ENCODE data around the gene MBOAT2.

The MBOAT2 gene

DNA sequence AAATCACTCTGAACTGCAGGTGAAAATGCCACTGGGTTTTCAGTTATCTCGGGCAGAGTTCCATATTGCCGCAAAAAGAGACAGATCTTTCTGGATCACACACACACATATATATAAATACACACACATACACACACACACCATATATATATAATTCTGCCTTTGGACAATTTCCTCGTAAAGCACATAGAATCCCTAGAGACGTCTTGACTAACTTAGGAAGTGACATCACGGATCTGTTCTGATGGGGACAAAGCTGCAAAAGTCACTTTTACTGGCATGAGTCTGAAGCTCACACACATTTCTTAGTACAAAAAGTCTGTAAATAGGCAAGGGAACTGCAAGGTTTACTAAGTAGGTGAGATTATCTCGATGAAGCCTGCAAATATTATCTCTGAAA, 28.6 kb upstream of the MBOAT2 start:
- no peak overlapping the region for H3K9ac ChIP-seq (ENCODE audit: low read depth, low read length)
- no peaks in the 10 kb centered on the region for H3K27me3 ChIP-seq (ENCODE audit: insufficient read depth, low read length)
- no peak overlapping the region for H3K27ac ChIP-seq (ENCODE audit: low read depth, low read length)
- no peak overlapping the region for H3K4me3 ChIP-seq (ENCODE audit: low read length)
- peaks cover 11% of the 10 kb centered on the region for H3K4me1 ChIP-seq (ENCODE audit: insufficient read depth, low read length)
- H3K36me3 ChIP-seq (ENCODE audit: insufficient read depth, low read length): no peaks in the 10 kb centered on the region
- WGBS: 96% methylated on average over 5 of the region's 6 CpGs
- peaks cover 5% of the 10 kb centered on the region; the same call in 1 of the 2 replicates for H3K9me3 ChIP-seq (ENCODE audit: insufficient read depth, low read depth, low read length)

DNA sequence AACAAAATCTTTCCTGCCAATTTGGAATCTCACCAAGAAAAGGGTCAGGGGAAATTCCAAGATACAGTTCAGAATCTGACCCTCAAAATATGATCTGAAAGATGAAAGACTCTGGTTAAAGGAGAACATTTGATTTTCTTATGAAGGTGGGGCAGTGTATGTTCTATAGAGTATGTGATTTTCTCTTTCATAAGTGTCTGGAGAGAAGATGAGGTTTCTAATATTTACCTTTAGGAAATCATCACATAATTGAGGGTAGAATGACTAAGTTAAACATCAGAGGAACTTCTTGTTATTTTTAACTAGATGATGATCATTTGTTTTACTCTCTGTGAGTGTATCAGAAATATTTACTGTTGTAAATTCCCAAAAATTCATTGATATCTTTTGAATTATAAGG, 27.8 kb upstream of the MBOAT2 start:
- H3K9ac ChIP-seq (ENCODE audit: low read depth, low read length): no peak overlapping the region
- peaks cover 11% of the 10 kb centered on the region for H3K4me1 ChIP-seq (ENCODE audit: insufficient read depth, low read length)
- H3K27ac ChIP-seq (ENCODE audit: low read depth, low read length): no peak overlapping the region
- no peaks in the 10 kb centered on the region for H3K27me3 ChIP-seq (ENCODE audit: insufficient read depth, low read length)
- H3K4me3 ChIP-seq (ENCODE audit: low read length): no peak overlapping the region
- H3K36me3 ChIP-seq (ENCODE audit: insufficient read depth, low read length): no peaks in the 10 kb centered on the region
- no peaks in the 10 kb centered on the region for H3K9me3 ChIP-seq (ENCODE audit: insufficient read depth, low read depth, low read length)

GRCh38 chr2:9030841-9031240, 27.4 kb upstream of the MBOAT2 start:
- no peak overlapping the region for H3K9ac ChIP-seq (ENCODE audit: low read depth, low read length)
- peaks cover 11% of the 10 kb centered on the region for H3K4me1 ChIP-seq (ENCODE audit: insufficient read depth, low read length)
- H3K27ac ChIP-seq (ENCODE audit: low read depth, low read length): no peak overlapping the region
- WGBS: 80% methylated on average over 4 of the region's 4 CpGs
- no peak overlapping the region for H3K4me3 ChIP-seq (ENCODE audit: low read length)
- no peaks in the 10 kb centered on the region for H3K36me3 ChIP-seq (ENCODE audit: insufficient read depth, low read length)
- no peaks in the 10 kb centered on the region for H3K27me3 ChIP-seq (ENCODE audit: insufficient read depth, low read length)
- no peaks in the 10 kb centered on the region for H3K9me3 ChIP-seq (ENCODE audit: insufficient read depth, low read depth, low read length)

GRCh38 chr2:9030190-9030589, 26.7 kb upstream of the MBOAT2 start:
- Histone ChIP-seq H3K36me3 (ENCODE audit: insufficient read depth, low read length) (no peaks in the 10 kb centered on the region), H3K27me3 (ENCODE audit: insufficient read depth, low read length) (no peaks in the 10 kb centered on the region), H3K9ac (ENCODE audit: low read depth, low read length) (no peak overlapping the region), H3K4me1 (ENCODE audit: insufficient read depth, low read length) (peaks cover 11% of the 10 kb centered on the region), H3K4me3 (ENCODE audit: low read length) (no peak overlapping the region), H3K27ac (ENCODE audit: low read depth, low read length) (no peak overlapping the region), H3K9me3 (ENCODE audit: insufficient read depth, low read depth, low read length) (no peaks in the 10 kb centered on the region)
- WGBS: 91% methylated on average over 5 of the region's 6 CpGs

GRCh38 chr2:9029721-9030120, 26.2 kb upstream of the MBOAT2 start:
- Histone ChIP-seq H3K9ac (ENCODE audit: low read depth, low read length) (no peak overlapping the region), H3K4me1 (ENCODE audit: insufficient read depth, low read length) (peaks cover 11% of the 10 kb centered on the region), H3K9me3 (ENCODE audit: insufficient read depth, low read depth, low read length) (no peaks in the 10 kb centered on the region), H3K27ac (ENCODE audit: low read depth, low read length) (no peak overlapping the region), H3K4me3 (ENCODE audit: low read length) (no peak overlapping the region), H3K27me3 (ENCODE audit: insufficient read depth, low read length) (no peaks in the 10 kb centered on the region), H3K36me3 (ENCODE audit: insufficient read depth, low read length) (no peaks in the 10 kb centered on the region)
- WGBS: 88% methylated on average over 4 of the region's 4 CpGs

DNA sequence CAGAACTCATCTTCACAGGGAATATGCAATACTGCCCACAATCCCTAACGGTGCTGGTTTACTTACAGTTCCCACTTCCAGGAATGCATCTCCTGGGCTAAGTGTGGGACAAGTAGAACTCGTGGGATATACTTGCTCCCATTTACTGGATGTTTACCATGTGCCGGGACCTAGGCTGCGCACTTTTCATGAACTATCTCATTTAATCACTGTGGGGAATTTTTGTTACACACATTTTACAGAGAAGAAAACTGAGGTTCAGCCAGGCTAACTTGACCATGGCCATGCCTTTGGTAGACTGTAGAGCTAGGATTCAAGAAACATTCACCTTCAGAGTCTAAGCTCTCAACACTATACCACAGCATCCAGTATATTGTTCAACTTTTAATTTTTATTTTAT, 24.4 kb upstream of the MBOAT2 start:
- Histone ChIP-seq H3K9ac (ENCODE audit: low read depth, low read length) (no peak overlapping the region), H3K4me1 (ENCODE audit: insufficient read depth, low read length) (peaks cover under 1% of the 10 kb centered on the region), H3K27me3 (ENCODE audit: insufficient read depth, low read length) (no peaks in the 10 kb centered on the region), H3K27ac (ENCODE audit: low read depth, low read length) (no peak overlapping the region), H3K36me3 (ENCODE audit: insufficient read depth, low read length) (no peaks in the 10 kb centered on the region), H3K4me3 (ENCODE audit: low read length) (no peak overlapping the region), H3K9me3 (ENCODE audit: insufficient read depth, low read depth, low read length) (no peaks in the 10 kb centered on the region)
- WGBS: 93% methylated on average over 4 of the region's 4 CpGs

DNA sequence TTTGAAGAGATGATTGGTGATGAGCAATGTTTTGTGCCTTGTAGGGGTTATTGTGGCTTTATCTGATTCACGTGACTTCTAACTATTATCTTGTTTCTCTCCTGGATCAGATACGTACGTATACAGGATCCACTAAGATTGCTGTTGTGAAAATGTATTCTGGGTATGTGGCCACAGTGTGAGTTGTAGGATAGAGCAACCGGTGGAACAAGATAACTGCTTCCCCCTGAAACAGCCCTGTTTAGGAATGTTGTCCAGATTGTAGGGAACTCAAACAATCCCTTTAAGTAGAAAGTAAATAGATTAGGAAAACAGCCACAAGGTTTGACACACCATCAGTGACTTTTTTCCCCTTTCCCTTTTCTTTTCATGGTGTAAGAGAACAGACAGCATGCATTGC, 22.3 kb upstream of the MBOAT2 start:
- no peak overlapping the region for H3K27ac ChIP-seq (ENCODE audit: low read depth, low read length)
- H3K36me3 ChIP-seq (ENCODE audit: insufficient read depth, low read length): no peaks in the 10 kb centered on the region
- no peaks in the 10 kb centered on the region for H3K9me3 ChIP-seq (ENCODE audit: insufficient read depth, low read depth, low read length)
- no peaks in the 10 kb centered on the region for H3K4me1 ChIP-seq (ENCODE audit: insufficient read depth, low read length)
- no peak overlapping the region for H3K4me3 ChIP-seq (ENCODE audit: low read length)
- no peak overlapping the region for H3K9ac ChIP-seq (ENCODE audit: low read depth, low read length)
- no peaks in the 10 kb centered on the region for H3K27me3 ChIP-seq (ENCODE audit: insufficient read depth, low read length)
- WGBS: 88% methylated on average over 4 of the region's 4 CpGs

DNA sequence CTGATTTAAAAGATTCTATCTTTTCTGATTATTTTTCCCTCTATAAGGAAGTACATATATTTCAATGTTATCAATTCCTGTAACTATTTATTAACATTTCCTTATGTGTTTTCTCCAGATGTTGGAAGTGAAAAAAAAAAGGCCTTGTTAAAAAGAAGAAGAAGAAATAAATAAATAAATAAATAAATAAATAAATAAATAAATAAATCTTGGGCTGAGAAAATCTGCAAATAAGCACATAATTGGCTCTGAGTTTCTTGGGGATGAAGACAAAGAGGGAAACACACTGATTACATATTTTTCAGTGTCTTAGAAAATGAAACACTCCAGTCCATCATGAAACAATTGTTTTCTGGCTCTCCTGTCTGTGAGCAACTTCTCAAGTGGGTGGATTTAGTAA, 21.1 kb upstream of the MBOAT2 start:
- H3K27me3 ChIP-seq (ENCODE audit: insufficient read depth, low read length): no peaks in the 10 kb centered on the region
- H3K9ac ChIP-seq (ENCODE audit: low read depth, low read length): no peak overlapping the region
- no peak overlapping the region for H3K4me3 ChIP-seq (ENCODE audit: low read length)
- H3K4me1 ChIP-seq (ENCODE audit: insufficient read depth, low read length): no peaks in the 10 kb centered on the region
- H3K27ac ChIP-seq (ENCODE audit: low read depth, low read length): no peak overlapping the region
- no peaks in the 10 kb centered on the region for H3K36me3 ChIP-seq (ENCODE audit: insufficient read depth, low read length)
- no peaks in the 10 kb centered on the region for H3K9me3 ChIP-seq (ENCODE audit: insufficient read depth, low read depth, low read length)

DNA sequence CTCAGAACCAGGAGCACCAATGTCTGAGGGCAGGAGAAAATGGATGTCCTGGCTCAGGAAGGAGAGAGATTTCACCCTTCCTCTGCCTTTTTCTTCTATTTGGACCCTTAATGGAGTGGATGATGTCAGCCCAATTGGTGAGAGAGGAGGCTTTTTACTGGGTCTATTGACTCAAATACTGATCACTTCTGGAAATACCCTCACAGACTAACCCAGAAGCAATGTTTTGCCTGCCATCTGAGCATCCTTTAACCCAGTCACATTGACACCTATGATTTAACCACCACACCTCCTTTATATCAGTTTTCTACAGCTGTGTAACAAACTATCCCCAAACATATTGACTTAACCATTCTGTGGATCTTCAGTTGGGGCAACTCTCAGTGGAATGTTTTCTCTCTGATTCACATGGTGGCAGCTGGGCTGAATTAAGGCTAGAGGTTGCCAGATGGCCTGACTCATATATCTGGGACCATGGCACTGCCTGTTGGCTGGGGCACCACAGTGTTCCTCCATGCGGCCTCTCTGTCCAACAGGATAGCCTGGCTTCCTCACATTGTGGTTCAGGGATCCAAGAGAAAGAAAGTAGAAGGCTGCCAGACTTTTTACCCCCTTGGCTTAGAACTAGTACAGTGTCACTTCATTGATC, 18.2 kb upstream of the MBOAT2 start:
- Histone ChIP-seq H3K27me3 (ENCODE audit: insufficient read depth, low read length) (no peaks in the 10 kb centered on the region), H3K4me1 (ENCODE audit: insufficient read depth, low read length) (no peaks in the 10 kb centered on the region), H3K36me3 (ENCODE audit: insufficient read depth, low read length) (no peaks in the 10 kb centered on the region), H3K4me3 (ENCODE audit: low read length) (no peak overlapping the region), H3K9ac (ENCODE audit: low read depth, low read length) (no peak overlapping the region), H3K9me3 (ENCODE audit: insufficient read depth, low read depth, low read length) (no peaks in the 10 kb centered on the region), H3K27ac (ENCODE audit: low read depth, low read length) (no peak overlapping the region)
- 93% methylated on average over 1 of the region's 1 CpG for WGBS

DNA sequence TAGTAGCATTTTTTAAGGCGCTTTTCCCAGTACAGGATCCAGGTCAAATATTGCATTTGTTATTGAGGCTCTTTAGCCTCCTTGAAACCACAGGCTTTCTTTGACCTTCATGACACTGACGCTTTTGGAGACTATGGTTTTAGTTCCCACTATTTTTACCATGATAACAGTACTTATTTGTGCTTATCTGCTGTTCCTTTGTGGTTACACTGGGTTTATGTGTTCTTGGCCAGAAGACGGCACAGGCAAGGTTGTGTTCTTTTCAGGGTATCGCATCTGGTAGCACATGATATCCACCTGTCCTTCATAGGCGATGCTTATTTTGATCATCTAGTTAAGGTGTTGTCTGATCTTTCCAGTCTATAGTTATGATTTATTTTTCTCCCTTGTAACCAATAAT, 16.8 kb upstream of the MBOAT2 start:
- 93% methylated on average over 5 of the region's 5 CpGs for WGBS
- Histone ChIP-seq H3K4me3 (ENCODE audit: low read length) (no peak overlapping the region), H3K36me3 (ENCODE audit: insufficient read depth, low read length) (no peaks in the 10 kb centered on the region), H3K4me1 (ENCODE audit: insufficient read depth, low read length) (no peaks in the 10 kb centered on the region), H3K9me3 (ENCODE audit: insufficient read depth, low read depth, low read length) (no peaks in the 10 kb centered on the region), H3K27ac (ENCODE audit: low read depth, low read length) (no peak overlapping the region), H3K9ac (ENCODE audit: low read depth, low read length) (no peak overlapping the region), H3K27me3 (ENCODE audit: insufficient read depth, low read length) (no peaks in the 10 kb centered on the region)

DNA sequence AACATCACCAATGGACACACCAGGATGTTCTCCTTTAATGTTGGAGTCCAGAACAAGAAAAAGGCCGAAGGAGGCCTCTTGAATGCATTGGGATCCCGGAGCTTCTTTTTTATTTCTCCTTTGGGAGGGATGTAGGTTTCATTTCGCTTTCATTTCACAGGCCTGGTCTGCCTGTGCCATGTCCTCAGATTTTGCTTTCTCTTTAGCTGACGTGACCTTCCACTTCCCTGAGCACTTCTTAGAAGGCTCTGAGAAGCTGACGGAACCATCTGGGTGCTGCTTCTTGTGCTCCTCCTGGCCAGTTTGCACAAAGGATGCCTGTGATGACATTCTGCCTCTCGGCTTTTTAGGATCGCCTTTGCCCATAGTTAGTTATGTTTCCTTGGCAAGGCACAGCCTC, 15.1 kb upstream of the MBOAT2 start:
- H3K27me3 ChIP-seq (ENCODE audit: insufficient read depth, low read length): no peaks in the 10 kb centered on the region
- no peaks in the 10 kb centered on the region for H3K9me3 ChIP-seq (ENCODE audit: insufficient read depth, low read depth, low read length)
- H3K27ac ChIP-seq (ENCODE audit: low read depth, low read length): no peak overlapping the region
- H3K9ac ChIP-seq (ENCODE audit: low read depth, low read length): no peak overlapping the region
- H3K4me3 ChIP-seq (ENCODE audit: low read length): no peak overlapping the region
- no peaks in the 10 kb centered on the region for H3K36me3 ChIP-seq (ENCODE audit: insufficient read depth, low read length)
- H3K4me1 ChIP-seq (ENCODE audit: insufficient read depth, low read length): no peaks in the 10 kb centered on the region
- WGBS: 91% methylated on average over 7 of the region's 7 CpGs

- no peak overlapping the region for H3K4me3 ChIP-seq (ENCODE audit: low read length)
- H3K27ac ChIP-seq (ENCODE audit: low read depth, low read length): no peak overlapping the region
- no peaks in the 10 kb centered on the region for H3K4me1 ChIP-seq (ENCODE audit: insufficient read depth, low read length)
- H3K9me3 ChIP-seq (ENCODE audit: insufficient read depth, low read depth, low read length): no peaks in the 10 kb centered on the region
- no peak overlapping the region for H3K9ac ChIP-seq (ENCODE audit: low read depth, low read length)
- H3K36me3 ChIP-seq (ENCODE audit: insufficient read depth, low read length): no peaks in the 10 kb centered on the region
- no peaks in the 10 kb centered on the region for H3K27me3 ChIP-seq (ENCODE audit: insufficient read depth, low read length)
- 91% methylated on average over 3 of the region's 3 CpGs for WGBS
Observed at GRCh38 chr2:9018109-9018508, 14.6 kb upstream of the MBOAT2 start.

Data from HUES64 (cell line).